ENCODE results near the gene C9orf153. TPM values are rescaled to one million over a fixed set of nuclear protein-coding genes. Genes with fewer than 3 reads are reported as not detected.

Gene C9orf153
- total and polyA plus RNA-seq, 2 of the 13 experiments (the other 11 are each of a cell fraction or from before 2014, with no cell fraction given) = 0.17 to 0.44 TPM

- peak; percentile 2 for DNase-seq (ENCODE audit: low spot score)
- Histone ChIP-seq H3K36me3 (replicated peaks in 1 of 2; ENCODE audit: control insufficient read depth in 1 of 2, insufficient read depth in 2 of 2, low read length in 2 of 2) (no peaks in the 10 kb centered on the region), H3K4me1 (ENCODE audit: insufficient read depth, low read length) (0 out of 2 replicates have a peak, but pooled peaks cover 4% of the 10 kb centered on the region), H3K9me3 (ENCODE audit: low read length) (no peaks in the 10 kb centered on the region; the same call in 1 of the 2 replicates), H3K27ac (ENCODE audit: extremely low read length, insufficient read depth, low read length) (no peak overlapping the region), H3K4me2 (ENCODE audit: low read depth, low read length) (no peak overlapping the region), H2AFZ (ENCODE audit: low read length) (no peak overlapping the region), H4K20me1 (ENCODE audit: insufficient read depth, low read length) (no peaks in the 10 kb centered on the region), H3K4me3 (replicated peaks in 1 of 3; ENCODE audit: insufficient read depth in 1 of 3, low read depth in 2 of 3, low read length in 3 of 3) (no peak overlapping the region), H3K27me3 (ENCODE audit: control insufficient read depth in 1 of 2, insufficient read depth in 2 of 2, low read length in 2 of 2) (peaks cover 0 to 10% of the 10 kb centered on the region in 2 experiments; a peak in 1 of 5 replicates), H3K79me2 (ENCODE audit: insufficient read depth, low read length) (no peaks in the 10 kb centered on the region), H3K9ac (ENCODE audit: insufficient read depth, low read depth, low read length) (no peak overlapping the region)
- ATAC-seq = peak; percentile 35; the same call in 1 of the 3 replicates
- in situ Hi-C loops (cut with HindIII; ENCODE audit: extremely low pct_ligation_motif_present, low pct_unique_long_range_greater_than_20kb) (no loop called here), intact Hi-C loops (cut with micrococcal nuclease; ENCODE audit: unreplicated experiment) (no loop called here)
- CTCF ChIA-PET (ENCODE audit: low intra/inter-chr PET ratio, low total read pairs) = no interaction called here
- no TSS peak for BruUV-seq (replicated peaks)
- FAIRE-seq = no peak
- POLR2A ChIA-PET = no interaction called here
- 17% methylated on average over 1 of the region's 3 CpGs for WGBS (ENCODE audit: low lambda C conversion rate)
- TF ChIP-seq NCOR1 (IDR thresholded peaks at IDR 0.05; ENCODE audit: borderline replicate concordance, low read length) (no peak), MLLT10 (CRISPR knock-in tag; IDR thresholded peaks at IDR 0.05) (no peak), HOXA3 (CRISPR knock-in tag; IDR thresholded peaks at IDR 0.05) (no peak), RERE (CRISPR knock-in tag; IDR thresholded peaks at IDR 0.05; ENCODE audit: low read depth) (no peak), ZNF614 (CRISPR knock-in tag; IDR thresholded peaks at IDR 0.05; ENCODE audit: borderline replicate concordance) (no peak), DMTF1 (CRISPR knock-in tag; IDR thresholded peaks at IDR 0.05) (no peak)
- TF ChIP-seq, protein P1, sequence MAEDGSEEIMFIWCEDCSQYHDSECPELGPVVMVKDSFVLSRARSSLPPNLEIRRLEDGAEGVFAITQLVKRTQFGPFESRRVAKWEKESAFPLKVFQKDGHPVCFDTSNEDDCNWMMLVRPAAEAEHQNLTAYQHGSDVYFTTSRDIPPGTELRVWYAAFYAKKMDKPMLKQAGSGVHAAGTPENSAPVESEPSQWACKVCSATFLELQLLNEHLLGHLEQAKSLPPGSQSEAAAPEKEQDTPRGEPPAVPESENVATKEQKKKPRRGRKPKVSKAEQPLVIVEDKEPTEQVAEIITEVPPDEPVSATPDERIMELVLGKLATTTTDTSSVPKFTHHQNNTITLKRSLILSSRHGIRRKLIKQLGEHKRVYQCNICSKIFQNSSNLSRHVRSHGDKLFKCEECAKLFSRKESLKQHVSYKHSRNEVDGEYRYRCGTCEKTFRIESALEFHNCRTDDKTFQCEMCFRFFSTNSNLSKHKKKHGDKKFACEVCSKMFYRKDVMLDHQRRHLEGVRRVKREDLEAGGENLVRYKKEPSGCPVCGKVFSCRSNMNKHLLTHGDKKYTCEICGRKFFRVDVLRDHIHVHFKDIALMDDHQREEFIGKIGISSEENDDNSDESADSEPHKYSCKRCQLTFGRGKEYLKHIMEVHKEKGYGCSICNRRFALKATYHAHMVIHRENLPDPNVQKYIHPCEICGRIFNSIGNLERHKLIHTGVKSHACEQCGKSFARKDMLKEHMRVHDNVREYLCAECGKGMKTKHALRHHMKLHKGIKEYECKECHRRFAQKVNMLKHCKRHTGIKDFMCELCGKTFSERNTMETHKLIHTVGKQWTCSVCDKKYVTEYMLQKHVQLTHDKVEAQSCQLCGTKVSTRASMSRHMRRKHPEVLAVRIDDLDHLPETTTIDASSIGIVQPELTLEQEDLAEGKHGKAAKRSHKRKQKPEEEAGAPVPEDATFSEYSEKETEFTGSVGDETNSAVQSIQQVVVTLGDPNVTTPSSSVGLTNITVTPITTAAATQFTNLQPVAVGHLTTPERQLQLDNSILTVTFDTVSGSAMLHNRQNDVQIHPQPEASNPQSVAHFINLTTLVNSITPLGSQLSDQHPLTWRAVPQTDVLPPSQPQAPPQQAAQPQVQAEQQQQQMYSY (CRISPR knock-in tag; IDR thresholded peaks at IDR 0.05) = no peak
- TF ChIP-seq, protein P2, sequence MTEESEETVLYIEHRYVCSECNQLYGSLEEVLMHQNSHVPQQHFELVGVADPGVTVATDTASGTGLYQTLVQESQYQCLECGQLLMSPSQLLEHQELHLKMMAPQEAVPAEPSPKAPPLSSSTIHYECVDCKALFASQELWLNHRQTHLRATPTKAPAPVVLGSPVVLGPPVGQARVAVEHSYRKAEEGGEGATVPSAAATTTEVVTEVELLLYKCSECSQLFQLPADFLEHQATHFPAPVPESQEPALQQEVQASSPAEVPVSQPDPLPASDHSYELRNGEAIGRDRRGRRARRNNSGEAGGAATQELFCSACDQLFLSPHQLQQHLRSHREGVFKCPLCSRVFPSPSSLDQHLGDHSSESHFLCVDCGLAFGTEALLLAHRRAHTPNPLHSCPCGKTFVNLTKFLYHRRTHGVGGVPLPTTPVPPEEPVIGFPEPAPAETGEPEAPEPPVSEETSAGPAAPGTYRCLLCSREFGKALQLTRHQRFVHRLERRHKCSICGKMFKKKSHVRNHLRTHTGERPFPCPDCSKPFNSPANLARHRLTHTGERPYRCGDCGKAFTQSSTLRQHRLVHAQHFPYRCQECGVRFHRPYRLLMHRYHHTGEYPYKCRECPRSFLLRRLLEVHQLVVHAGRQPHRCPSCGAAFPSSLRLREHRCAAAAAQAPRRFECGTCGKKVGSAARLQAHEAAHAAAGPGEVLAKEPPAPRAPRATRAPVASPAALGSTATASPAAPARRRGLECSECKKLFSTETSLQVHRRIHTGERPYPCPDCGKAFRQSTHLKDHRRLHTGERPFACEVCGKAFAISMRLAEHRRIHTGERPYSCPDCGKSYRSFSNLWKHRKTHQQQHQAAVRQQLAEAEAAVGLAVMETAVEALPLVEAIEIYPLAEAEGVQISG (CRISPR knock-in tag; IDR thresholded peaks at IDR 0.05) = no peak
Observed at GRCh38 chr9:86187121-86187520, 72.3 kb downstream of the C9orf153 start.
